ENCODE measurements around the gene STX7.

STX7 gene

GRCh38 chr6:132505158-132505557, 7.8 kb downstream of the STX7 start:
- no peaks in the 10 kb centered on the region for H3K36me3 ChIP-seq (replicated peaks)
- no peak overlapping the region for H3K4me3 ChIP-seq (ENCODE audit: low read depth, low read length)
- TF ChIP-seq CTCF (IDR thresholded peaks at IDR 0.05; ENCODE audit: low read depth, low read length, missing control alignments): no peak
- no peak for DNase-seq
- in situ Hi-C loops (cut with HindIII; ENCODE audit: low pct_ligation_motif_present, low sequenced_read_pairs): no loop called here
- H3K27me3 ChIP-seq (replicated peaks): no peaks in the 10 kb centered on the region
- no peak overlapping the region for H3K27ac ChIP-seq

GRCh38 chr6:132504757-132505156, 8.2 kb downstream of the STX7 start:
- DNase-seq: no peak
- Histone ChIP-seq H3K4me3 (ENCODE audit: low read depth, low read length) (no peak overlapping the region), H3K36me3 (replicated peaks) (peaks cover 2% of the 10 kb centered on the region), H3K27ac (no peak overlapping the region), H3K27me3 (replicated peaks) (no peaks in the 10 kb centered on the region)
- no peak for TF ChIP-seq CTCF (IDR thresholded peaks at IDR 0.05; ENCODE audit: low read depth, low read length, missing control alignments)
- in situ Hi-C loops (cut with HindIII; ENCODE audit: low pct_ligation_motif_present, low sequenced_read_pairs): no loop called here

- peaks cover 20% of the 10 kb centered on the region for H3K36me3 ChIP-seq (replicated peaks)
- no peak overlapping the region for H3K4me3 ChIP-seq (ENCODE audit: low read depth, low read length)
- no peak overlapping the region for H3K27ac ChIP-seq
- in situ Hi-C loops (cut with HindIII; ENCODE audit: low pct_ligation_motif_present, low sequenced_read_pairs): loop anchor here (25.0 kb wide), 1 partner anchor 212 kb away; no protein-coding TSS in a partner anchor
- DNase-seq: no peak
- no peaks in the 10 kb centered on the region for H3K27me3 ChIP-seq (replicated peaks)
- no peak for TF ChIP-seq CTCF (IDR thresholded peaks at IDR 0.05; ENCODE audit: low read depth, low read length, missing control alignments)
Measured at GRCh38 chr6:132499757-132500156, 13.2 kb downstream of the STX7 start.

GRCh38 chr6:132498638-132499037, 14.3 kb downstream of the STX7 start:
- Histone ChIP-seq H3K27ac (no peak overlapping the region), H3K27me3 (replicated peaks) (no peaks in the 10 kb centered on the region), H3K36me3 (replicated peaks) (peaks cover 20% of the 10 kb centered on the region), H3K4me3 (ENCODE audit: low read depth, low read length) (no peak overlapping the region)
- in situ Hi-C loops (cut with HindIII; ENCODE audit: low pct_ligation_motif_present, low sequenced_read_pairs): loop anchor here (25.0 kb wide), 1 partner anchor 211 kb away; no protein-coding TSS in a partner anchor
- no peak for DNase-seq
- no peak for TF ChIP-seq CTCF (IDR thresholded peaks at IDR 0.05; ENCODE audit: low read depth, low read length, missing control alignments)

GRCh38 chr6:132496519-132497180, 16.3 kb downstream of the STX7 start:
- Histone ChIP-seq H3K27ac (no peak overlapping the region), H3K27me3 (replicated peaks) (no peaks in the 10 kb centered on the region), H3K4me3 (ENCODE audit: low read depth, low read length) (no peak overlapping the region), H3K36me3 (replicated peaks) (peaks cover 20% of the 10 kb centered on the region)
- in situ Hi-C loops (cut with HindIII; ENCODE audit: low pct_ligation_motif_present, low sequenced_read_pairs): loop anchor here (25.0 kb wide), 1 partner anchor 209 kb away; no protein-coding TSS in a partner anchor
- no peak for DNase-seq
- no peak for TF ChIP-seq CTCF (IDR thresholded peaks at IDR 0.05; ENCODE audit: low read depth, low read length, missing control alignments)

All from brain microvascular endothelial cell (primary cell).